ENCODE results near the gene ACSF3.

The ACSF3 gene

GRCh38 chr16:89063768-89064320 is 29.8 kb upstream of the ACSF3 start:
- ATAC-seq = no peak
- TF ChIP-seq TCF4 (CRISPR knock-in tag; IDR thresholded peaks at IDR 0.05; ENCODE audit: borderline replicate concordance) (no peak), RARB (CRISPR knock-in tag; IDR thresholded peaks at IDR 0.05) (no peak), ARNTL (CRISPR knock-in tag; IDR thresholded peaks at IDR 0.05; ENCODE audit: borderline replicate concordance, low read depth) (no peak), TOX (CRISPR knock-in tag; IDR thresholded peaks at IDR 0.05; ENCODE audit: borderline replicate concordance) (no peak)

GRCh38 chr16:89064606-89065457 is 28.8 kb upstream of the ACSF3 start:
- no peak for ATAC-seq
- TF ChIP-seq CSRNP3 (CRISPR knock-in tag; IDR thresholded peaks at IDR 0.05) (no peak), TSHZ2 (CRISPR knock-in tag; IDR thresholded peaks at IDR 0.05) (no peak), SNAI2 (CRISPR knock-in tag; IDR thresholded peaks at IDR 0.05) (no peak), GLIS3 (CRISPR knock-in tag; IDR thresholded peaks at IDR 0.05) (no peak), TCF4 (CRISPR knock-in tag; IDR thresholded peaks at IDR 0.05; ENCODE audit: borderline replicate concordance) (no peak), OSR1 (CRISPR knock-in tag; IDR thresholded peaks at IDR 0.05) (no peak), POU6F1 (CRISPR knock-in tag; IDR thresholded peaks at IDR 0.05; ENCODE audit: borderline replicate concordance, low read depth) (no peak), PATZ1 (CRISPR knock-in tag; IDR thresholded peaks at IDR 0.05; ENCODE audit: borderline replicate concordance) (no peak), BACH2 (CRISPR knock-in tag; IDR thresholded peaks at IDR 0.05; ENCODE audit: borderline replicate concordance) (no peak), ZFP30 (CRISPR knock-in tag; IDR thresholded peaks at IDR 0.05) (no peak), RARB (CRISPR knock-in tag; IDR thresholded peaks at IDR 0.05) (no peak), CSDC2 (CRISPR knock-in tag; IDR thresholded peaks at IDR 0.05) (no peak), ZC3H10 (CRISPR knock-in tag; IDR thresholded peaks at IDR 0.05) (no peak), CREB5 (CRISPR knock-in tag; IDR thresholded peaks at IDR 0.05; ENCODE audit: low read depth) (no peak), ESRRG (CRISPR knock-in tag; IDR thresholded peaks at IDR 0.05) (no peak), TOX (CRISPR knock-in tag; IDR thresholded peaks at IDR 0.05; ENCODE audit: borderline replicate concordance) (no peak), PPARA (CRISPR knock-in tag; IDR thresholded peaks at IDR 0.05; ENCODE audit: borderline replicate concordance) (no peak), ZNF8 (CRISPR knock-in tag; IDR thresholded peaks at IDR 0.05) (no peak), ZNF70 (CRISPR knock-in tag; IDR thresholded peaks at IDR 0.05) (no peak)

- ATAC-seq = no peak
- no peak for TF ChIP-seq POU6F1 (CRISPR knock-in tag; IDR thresholded peaks at IDR 0.05; ENCODE audit: borderline replicate concordance, low read depth)
- no peak for TF ChIP-seq ISL1 (CRISPR knock-in tag; IDR thresholded peaks at IDR 0.05)
- TF ChIP-seq PATZ1 (CRISPR knock-in tag; IDR thresholded peaks at IDR 0.05; ENCODE audit: borderline replicate concordance) = no peak
- TF ChIP-seq ESRRG (CRISPR knock-in tag; IDR thresholded peaks at IDR 0.05) = no peak
- TF ChIP-seq GLIS3 (CRISPR knock-in tag; IDR thresholded peaks at IDR 0.05) = no peak
- TF ChIP-seq OSR1 (CRISPR knock-in tag; IDR thresholded peaks at IDR 0.05) = no peak
- TF ChIP-seq ZFP3 (CRISPR knock-in tag; IDR thresholded peaks at IDR 0.05) = no peak
- no peak for TF ChIP-seq PPARA (CRISPR knock-in tag; IDR thresholded peaks at IDR 0.05; ENCODE audit: borderline replicate concordance)
- no peak for TF ChIP-seq RARB (CRISPR knock-in tag; IDR thresholded peaks at IDR 0.05)
- TF ChIP-seq CSRNP3 (CRISPR knock-in tag; IDR thresholded peaks at IDR 0.05) = no peak
Observed at GRCh38 chr16:89065458-89065822, 28.2 kb upstream of the ACSF3 start.

Measured in SK-N-SH treated with all-trans-retinoic acid at 6 μM for 48 hours (cell line).